SK-N-SH treated with all-trans-retinoic acid at 6 μM for 48 hours (cell line): ENCODE measurements around the gene CYP1A1.
"Not testable (repeated sequence)": the region's sequence is repeated elsewhere in the genome, so short reads cannot be mapped to it uniquely, and the experiment has no call there.

ENCODE experiments used
- TCF4 ChIP-seq: fragments of 250-450 bp; sonication (Bioruptor Pico); IDR thresholded peaks from 2 replicates; pipeline ENCODE4 v1.8.0; 2021; ENCODE audit warnings: mild to moderate bottlenecking, moderate library complexity, borderline replicate concordance
- ZNF565 ChIP-seq: fragments of 450-650 bp; formaldehyde crosslinking; conservative IDR thresholded peaks from 2 replicates; pipeline ENCODE4 v1.5.0; 2020; ENCODE audit warnings: low read depth, mild to moderate bottlenecking, moderate library complexity
- ZNF8 ChIP-seq: fragments of 450-650 bp; formaldehyde crosslinking; IDR thresholded peaks from 2 replicates; pipeline ENCODE4 v1.5.0; 2020; ENCODE audit warnings: mild to moderate bottlenecking, moderate library complexity

GRCh38 chr15:74729372-74729771 is 4.0 kb upstream of the CYP1A1 start:
- not testable (repeated sequence) for TF ChIP-seq ZNF8; TCF4; ZNF565 (CRISPR knock-in tag)
